ENCODE results near the gene GNA15.
"Not testable (repeated sequence)": the region's sequence is repeated elsewhere in the genome, so short reads cannot be mapped to it uniquely, and the experiment has no call there.

Gene GNA15

DNA sequence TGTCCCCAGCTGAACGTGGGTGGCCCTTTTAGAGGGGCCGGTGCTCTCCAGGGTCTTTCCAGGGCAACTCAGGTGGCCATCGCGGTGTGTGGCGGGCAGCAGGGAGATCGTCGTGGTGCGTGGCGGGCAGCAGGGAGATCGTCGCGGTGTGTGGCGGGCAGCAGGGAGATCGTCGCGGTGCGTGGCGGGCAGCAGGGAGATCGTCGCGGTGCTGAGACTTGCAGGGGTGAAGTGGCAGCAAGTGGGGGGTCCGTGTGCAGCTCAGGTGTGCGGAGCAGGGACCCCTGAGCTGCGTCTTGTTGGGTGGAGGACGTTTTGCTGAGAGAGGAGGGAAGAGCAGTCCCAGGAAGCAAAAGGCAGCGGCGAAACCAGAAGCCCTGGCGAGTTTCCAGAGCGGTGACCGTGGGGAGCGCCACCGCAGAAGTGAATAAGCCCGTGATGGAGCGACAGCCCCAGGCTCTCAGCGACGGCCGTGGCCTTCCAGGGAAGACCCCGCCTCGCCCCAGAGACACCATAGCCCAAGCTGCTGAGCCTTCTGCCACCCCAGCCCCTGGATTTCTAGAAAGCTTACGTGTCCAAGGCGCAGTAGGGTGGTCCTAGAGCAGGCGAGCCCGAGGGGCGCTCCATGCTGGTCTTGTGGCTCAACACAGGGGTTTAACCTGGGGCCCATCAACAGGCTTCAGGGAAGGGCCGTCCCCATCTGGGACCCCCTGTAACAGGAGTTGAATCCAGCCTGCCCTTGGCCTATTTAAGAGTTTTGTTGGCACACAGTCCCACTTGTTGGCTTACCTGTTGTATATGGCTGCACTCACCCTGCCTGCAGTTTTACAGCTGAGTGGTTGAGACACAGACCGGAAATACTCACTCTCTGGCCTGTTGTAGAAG is 55.3 kb downstream of the GNA15 start:
- no peak for DNase-seq (ENCODE audit: low spot score)

GRCh38 chr19:3191806-3192104 is 55.9 kb downstream of the GNA15 start:
- not testable (repeated sequence) for DNase-seq (ENCODE audit: low spot score)

GRCh38 chr19:3192228-3192635 is 56.4 kb downstream of the GNA15 start:
- no peak for DNase-seq (ENCODE audit: low spot score)

- no peak for DNase-seq (ENCODE audit: low spot score)
These were observed 56.9 kb downstream of the GNA15 start for GRCh38 chr19:3192684-3193083.

- DNase-seq (ENCODE audit: low spot score): no peak
These were observed 57.6 kb downstream of the GNA15 start for GRCh38 chr19:3193256-3194105.

- DNase-seq (ENCODE audit: low spot score): no peak
These were observed 58.6 kb downstream of the GNA15 start for GRCh38 chr19:3194106-3195087.

GRCh38 chr19:3196064-3196932 is 60.5 kb downstream of the GNA15 start:
- no peak for DNase-seq (ENCODE audit: low spot score)

GRCh38 chr19:3196933-3197205 is 61.0 kb downstream of the GNA15 start:
- no peak for DNase-seq (ENCODE audit: low spot score)

GRCh38 chr19:3198901-3199700 is 63.3 kb downstream of the GNA15 start:
- no peak for DNase-seq (ENCODE audit: low spot score)

DNA sequence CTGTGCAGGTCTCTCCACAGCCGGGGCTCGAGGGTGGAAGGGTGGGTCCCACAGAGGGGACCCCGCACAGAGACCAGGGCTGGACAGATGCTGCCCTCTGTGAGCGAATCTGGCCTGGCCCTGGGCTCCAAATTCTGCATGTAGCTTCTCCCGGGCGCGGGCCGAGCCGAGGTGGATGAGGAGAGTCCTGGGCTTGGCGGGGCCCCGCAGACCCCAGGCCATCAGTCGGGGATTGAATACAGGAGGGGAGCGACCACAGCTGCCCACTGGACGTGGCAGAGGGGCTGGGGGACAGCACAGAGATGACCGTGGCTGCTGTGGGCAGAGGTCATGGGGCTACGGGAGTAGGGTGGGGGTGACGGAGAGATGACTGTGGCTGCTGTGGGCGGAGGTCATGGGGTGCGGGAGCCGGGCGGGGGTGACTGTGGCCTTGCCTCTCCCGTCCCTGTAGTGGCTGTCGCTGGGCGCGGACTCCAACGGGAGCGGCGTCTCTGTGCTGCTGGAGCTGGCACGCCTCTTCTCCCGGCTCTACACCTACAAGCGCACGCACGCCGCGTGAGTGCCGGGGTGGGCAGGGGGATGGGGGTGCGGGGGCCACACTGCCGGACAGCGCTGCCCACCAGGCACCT is 65.4 kb downstream of the GNA15 start:
- DNase-seq (ENCODE audit: low spot score): no peak

DNA sequence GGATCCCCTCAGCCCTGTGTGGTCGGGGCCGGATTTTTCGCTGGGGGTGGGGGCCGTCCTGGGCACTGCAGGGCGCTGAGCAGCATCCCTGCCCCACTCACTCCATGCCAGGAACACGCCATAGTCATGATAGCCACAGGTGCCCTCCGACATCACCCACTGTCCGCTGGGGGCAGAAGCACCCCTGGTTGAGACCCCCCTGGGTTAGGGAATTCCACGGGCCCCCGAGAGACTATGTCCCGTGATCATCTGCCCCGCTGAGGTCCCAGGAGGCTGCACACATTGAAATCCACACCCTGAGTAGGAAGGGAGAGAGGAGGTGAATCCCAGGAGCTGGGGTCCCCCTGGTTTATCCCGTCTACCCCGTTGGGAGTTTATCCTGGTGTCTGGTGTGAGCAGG is 66.1 kb downstream of the GNA15 start:
- DNase-seq (ENCODE audit: low spot score): no peak

DNA sequence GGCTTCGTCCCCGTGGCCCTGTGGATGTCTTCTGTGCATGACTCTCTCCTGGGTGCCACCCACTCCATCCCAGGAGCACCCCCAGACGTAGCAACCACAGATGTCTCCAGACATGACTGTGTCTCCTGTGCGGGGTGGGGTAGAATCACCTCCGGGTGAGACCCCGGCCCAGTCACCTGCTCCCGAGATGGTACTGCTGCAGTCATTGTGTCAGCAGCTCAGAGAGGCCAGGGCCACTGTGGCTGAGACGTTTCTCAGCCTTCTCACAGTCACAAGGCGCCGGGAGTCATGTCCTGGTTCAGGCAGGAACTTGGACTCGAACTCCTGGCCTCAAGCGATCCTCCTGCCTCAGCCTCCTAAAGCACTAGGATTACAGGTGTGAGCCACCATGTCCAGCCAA is 66.5 kb downstream of the GNA15 start:
- no peak for DNase-seq (ENCODE audit: low spot score)

DNA sequence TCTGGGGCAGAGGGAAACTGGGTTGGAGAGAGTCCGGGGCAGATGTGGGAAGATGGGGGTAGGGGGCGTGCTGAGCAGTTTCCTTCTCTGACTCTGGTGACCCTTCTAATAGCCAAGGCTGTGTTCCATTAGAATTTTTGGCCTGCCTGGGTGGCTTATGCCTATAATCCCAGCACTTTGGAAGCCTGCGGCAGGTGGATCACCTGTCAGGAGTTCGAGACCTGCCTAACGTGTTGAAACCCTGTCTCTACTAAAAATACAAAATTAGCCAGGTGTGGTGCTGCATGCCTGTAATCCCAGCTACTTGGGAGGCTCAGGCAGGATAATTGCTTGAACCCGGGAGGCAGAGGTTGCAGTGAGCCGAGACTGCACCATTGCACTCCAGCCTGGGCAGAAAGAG is 67.1 kb downstream of the GNA15 start:
- DNase-seq (ENCODE audit: low spot score): not testable (repeated sequence)

DNA sequence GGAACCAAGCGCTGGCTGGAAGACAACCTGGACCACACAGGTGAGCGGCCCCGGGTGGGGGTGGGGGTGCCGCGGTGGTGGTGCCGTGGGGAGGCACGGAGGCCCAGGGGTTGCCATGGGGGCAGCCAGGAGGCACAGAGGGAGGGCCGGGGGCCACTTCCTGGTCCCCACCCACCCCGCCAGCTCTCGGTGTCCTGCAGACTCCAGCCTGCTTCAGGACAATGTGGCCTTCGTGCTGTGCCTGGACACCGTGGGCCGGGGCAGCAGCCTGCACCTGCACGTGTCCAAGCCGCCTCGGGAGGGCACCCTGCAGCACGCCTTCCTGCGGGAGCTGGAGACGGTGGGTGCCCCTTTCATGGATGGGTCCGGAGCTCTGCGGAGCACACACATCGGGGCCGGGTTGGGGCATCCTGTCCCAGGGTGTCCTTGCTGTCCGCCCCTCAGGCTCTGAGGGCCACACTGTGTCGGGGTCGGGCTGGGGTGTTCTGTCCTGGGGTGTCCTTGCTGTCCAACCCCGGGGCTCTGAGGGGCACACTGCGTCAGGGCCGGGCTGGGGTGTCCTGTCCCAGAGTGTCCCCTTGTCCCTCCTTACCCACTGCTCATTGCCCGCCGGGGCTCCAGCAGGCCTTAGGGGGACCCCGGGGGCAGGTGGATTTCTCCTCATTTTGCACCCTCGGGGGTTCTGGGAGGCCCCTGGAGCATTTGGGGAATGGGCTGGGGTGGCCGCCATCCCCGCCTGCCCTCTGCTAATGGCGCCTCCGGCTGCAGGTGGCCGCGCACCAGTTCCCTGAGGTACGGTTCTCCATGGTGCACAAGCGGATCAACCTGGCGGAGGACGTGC is 68.2 kb downstream of the GNA15 start:
- no peak for DNase-seq (ENCODE audit: low spot score)

DNA sequence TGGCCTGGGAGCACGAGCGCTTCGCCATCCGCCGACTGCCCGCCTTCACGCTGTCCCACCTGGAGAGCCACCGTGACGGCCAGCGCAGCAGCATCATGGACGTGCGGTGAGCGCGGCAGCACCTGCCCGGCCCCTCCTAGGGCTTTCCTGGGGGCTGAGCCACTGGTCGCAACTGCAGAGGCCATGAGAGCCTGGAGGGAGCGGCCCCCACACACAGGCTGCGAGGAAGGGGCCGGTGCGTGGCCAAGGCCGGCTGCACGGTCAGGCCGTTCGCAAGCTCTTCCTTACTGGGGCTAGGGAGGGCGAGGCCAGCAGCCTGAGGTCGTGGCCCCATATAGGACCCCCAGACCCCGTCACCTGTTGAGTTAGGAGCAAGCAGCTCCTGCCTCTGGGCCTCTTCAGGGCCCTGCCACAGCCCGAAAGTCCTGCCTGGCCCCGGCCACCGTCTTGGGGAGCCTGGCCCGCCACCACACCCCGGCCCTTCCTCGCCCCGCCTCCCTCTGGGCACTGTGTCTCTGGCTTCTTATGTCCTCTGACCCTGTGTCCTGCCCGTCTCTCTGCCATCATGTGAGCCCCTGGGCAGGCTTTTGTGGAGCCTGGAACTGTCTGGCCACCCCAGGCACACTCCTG is 68.9 kb downstream of the GNA15 start:
- no peak for DNase-seq (ENCODE audit: low spot score)

DNA sequence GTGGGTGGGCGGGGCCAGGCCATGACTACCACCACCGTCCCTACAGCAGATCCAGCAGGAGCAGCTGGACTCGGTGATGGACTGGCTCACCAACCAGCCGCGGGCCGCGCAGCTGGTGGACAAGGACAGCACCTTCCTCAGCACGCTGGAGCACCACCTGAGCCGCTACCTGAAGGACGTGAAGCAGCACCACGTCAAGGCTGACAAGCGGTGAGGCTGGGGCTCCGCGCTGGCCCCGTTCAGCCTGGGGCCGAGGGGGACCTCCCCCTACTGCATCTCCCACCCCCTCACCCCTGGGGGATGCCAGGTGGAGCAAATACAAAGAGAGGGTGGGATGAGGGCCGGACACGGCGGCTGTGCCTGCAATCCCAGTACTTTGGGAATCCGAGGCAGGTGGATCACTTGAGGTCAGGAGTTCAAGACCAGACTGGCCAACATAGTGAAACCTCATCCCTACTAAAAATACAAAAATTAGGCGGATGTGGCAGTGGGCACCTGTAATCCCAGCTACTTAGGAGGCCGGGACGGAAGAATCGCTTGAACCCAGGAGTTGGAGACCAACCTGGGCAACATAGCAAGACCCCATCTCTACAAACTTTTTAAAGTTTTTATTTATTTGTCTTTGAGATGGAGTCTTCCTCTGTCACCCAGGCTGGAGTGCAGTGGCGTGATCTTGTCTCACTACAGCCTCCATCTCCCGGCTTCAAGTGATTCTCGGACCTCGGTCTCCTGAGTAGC is 70.6 kb downstream of the GNA15 start:
- no peak for DNase-seq (ENCODE audit: low spot score)

DNA sequence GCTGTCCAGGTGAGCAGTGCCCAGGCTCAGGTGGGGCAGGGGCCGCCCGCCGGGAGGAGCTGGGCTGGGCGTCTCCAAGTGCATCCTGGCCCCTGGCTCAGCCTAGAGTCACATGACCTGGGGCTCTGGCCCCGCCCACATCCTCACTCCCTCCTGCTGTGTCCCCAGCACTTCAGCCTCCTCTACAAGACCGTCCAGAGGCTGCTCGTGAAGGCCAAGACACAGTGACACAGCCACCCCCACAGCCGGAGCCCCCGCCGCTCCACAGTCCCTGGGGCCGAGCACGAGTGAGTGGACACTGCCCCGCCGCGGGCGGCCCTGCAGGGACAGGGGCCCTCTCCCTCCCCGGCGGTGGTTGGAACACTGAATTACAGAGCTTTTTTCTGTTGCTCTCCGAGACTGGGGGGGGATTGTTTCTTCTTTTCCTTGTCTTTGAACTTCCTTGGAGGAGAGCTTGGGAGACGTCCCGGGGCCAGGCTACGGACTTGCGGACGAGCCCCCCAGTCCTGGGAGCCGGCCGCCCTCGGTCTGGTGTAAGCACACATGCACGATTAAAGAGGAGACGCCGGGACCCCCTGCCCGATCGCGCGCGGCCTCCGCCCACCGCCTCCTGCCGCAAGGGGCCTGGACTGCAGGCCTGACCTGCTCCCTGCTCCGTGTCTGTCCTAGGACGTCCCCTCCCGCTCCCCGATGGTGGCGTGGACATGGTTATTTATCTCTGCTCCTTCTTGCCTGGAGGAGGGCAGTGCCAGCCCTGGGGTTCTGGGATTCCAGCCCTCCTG is 71.8 kb downstream of the GNA15 start:
- peak; percentile 86 for DNase-seq (ENCODE audit: low spot score)
